ENCODE results near the gene CDC45.

CDC45 gene

DNA sequence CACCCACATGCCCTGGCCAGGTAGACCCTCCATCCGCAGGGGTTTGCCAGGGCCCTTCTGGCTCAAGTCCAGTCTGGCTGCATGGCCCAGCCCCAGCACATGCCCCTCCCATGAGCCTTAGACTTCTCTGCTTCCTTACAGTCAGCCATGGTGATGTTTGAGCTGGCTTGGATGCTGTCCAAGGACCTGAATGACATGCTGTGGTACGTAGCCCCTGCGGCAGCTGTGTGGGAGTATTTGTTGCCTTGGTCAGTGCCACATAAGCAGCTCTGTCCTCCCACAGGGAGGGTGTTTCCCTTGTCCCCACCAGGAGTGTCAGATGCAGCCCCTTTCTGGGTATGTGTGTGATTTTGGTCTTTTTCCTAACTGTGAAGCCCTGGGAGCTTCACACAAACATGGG lies 17.5 kb downstream of the CDC45 start:
- no peak for DNase-seq

DNA sequence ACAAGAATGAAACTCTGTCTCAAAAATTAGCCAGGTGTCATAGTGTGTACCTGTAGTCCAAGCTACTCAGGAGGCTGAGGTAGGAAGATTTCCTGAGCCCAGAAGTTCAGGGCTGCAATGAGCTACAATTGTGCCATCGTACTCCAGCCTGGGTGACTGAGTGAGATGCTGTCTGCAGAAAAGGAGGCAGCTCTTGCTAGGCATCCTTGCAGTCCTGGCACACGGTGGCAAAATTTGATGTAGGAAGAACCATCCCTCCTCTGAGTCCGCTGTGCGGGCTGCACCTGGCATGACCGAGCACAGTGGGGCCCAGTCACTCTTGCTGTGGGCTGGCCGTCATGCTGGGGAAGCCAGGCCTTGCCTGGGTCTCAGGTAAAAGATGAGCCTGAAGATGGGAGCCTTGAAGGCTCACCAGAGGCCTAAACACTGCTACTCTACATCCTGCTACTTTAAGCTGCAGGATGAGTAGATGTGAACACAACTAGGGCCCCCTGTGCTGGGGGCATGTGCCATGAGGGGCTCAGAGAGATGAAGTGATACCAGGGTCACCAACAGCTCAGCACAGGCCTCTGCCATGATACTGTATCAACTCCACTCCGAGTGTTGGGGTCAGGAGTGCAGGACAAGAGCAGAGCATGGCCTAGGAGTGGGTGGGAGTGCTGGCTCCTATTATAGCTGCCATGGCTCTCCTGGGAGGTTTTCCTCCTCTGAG lies 18.6 kb downstream of the CDC45 start:
- DNase-seq: no peak

DNA sequence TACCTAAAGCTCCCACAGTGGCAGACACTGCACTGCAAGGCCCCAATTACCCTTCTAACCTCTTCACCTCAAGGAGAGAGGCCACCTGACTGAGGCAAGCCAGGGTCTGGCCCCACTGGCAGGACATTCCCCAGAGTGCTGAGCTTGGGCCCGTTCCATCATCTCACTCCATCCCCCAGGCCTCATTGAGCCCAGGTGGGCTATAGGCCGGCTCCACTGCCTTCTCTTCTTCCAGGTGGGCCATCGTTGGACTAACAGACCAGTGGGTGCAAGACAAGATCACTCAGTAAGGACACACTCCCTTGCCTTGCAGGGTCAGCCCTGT lies 19.1 kb downstream of the CDC45 start:
- no peak for DNase-seq

DNA sequence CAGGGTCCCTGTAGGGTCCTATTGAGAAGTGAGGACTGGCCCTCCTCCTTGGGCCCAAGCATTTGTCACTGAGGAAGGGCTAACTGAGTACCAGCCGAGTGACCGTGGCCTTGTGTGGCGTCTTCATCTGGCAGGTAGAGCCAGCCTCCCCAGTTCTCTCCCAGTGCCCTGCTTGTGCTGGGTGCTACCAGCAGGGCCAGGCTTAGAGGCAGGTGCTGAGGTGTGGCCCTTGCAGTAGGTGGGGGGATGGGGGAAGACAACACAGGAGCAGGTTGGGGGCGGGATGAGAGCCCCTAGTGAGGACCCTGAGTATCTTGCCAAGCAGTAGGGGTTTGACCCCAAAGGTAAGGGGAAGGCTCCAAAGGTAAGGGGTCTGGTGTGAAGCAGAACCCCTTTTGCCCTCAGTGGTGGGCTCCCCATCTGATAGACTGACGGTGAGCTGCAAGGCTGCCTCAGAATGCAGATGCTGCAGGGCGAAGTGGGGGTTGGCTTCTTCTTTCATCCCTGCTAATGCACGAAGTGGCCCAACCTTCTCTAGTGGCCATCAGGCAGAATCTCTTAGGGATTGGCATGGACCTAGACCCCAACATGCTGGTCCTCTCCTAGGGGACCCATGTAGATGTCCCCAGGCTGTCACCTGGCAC lies 19.6 kb downstream of the CDC45 start:
- no peak for DNase-seq

DNA sequence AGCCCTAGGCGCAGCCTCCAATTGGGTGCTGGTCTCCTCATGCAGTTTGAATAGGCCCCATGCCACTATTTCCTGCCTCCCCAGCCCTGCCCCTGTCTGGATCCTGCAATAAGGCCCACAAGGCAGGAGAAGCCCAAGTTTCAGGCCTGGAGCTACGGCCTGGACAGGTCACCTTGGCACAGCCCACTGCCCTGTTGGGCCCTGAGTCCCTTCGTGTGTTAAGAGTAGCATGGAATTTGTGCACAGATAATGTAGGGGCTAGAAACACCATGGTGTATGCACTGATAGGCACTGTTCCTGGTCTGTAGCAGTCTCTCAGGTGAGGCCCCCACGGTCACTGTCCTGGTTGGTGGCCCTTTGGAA lies 20.1 kb downstream of the CDC45 start:
- DNase-seq: no peak

DNA sequence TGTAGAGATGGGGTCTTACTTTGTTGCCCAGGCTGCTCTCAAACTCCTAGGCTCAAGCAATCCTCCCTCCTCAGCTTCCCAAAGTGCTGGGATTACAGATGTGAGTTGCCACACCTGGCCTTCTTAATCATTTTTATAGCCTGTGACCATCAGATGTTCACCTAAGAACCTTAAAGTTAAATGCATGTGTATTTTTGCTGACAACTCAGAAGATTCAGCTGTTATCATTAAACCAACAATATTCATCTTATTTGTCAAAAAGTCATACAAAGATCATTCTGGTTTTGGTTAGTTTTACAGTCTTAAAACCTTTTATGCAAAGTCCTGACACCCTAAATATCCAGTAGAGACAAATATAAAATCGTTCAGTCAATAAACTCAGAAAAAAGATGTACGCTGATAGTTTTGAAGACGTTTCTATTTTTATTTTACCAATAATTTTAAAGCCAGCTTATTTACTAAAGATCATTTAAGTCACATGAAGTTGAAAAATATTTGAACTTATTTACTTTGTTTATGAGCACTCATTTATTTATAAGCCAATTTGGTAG lies 22.3 kb downstream of the CDC45 start:
- no peak for DNase-seq

DNA sequence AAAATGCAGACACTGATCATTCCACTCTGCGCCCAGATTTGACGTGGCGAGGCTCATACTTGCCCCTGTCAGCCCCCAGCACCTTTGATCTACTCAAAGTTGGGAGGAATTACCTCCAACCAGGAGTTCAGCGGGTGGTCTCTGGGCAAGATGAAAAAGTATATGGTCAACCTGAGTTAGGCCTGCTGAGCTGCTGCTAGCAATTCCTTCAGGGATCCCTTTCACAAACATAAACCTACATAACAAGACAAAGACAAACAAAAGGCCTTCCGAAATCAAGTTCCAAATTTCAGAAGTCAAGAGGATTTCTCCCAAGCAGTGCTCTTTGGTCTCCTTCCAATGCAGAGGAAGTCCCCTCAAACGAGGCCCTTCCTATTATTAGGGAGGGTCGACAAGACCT lies 23.6 kb downstream of the CDC45 start:
- DNase-seq: no peak

DNA sequence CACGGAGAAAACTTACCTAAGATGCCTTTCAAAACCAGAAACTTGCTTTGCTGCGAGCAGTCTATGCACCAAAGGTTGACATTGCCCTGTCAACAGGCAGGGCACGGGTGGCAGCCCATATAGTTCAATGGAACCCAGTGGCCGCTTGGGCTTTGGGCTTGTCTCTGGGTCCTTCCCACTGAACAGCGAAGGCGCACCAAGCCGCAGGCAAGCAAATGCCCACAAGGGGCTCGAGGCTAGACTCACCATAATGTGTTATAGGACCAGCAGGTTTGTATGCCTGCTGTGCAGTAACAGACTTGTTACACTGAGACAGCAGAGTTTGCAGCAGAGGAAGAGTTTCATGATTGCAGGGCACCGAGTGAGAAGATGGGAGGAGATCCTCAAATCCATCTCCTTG lies 24.1 kb downstream of the CDC45 start:
- DNase-seq: no peak

DNA sequence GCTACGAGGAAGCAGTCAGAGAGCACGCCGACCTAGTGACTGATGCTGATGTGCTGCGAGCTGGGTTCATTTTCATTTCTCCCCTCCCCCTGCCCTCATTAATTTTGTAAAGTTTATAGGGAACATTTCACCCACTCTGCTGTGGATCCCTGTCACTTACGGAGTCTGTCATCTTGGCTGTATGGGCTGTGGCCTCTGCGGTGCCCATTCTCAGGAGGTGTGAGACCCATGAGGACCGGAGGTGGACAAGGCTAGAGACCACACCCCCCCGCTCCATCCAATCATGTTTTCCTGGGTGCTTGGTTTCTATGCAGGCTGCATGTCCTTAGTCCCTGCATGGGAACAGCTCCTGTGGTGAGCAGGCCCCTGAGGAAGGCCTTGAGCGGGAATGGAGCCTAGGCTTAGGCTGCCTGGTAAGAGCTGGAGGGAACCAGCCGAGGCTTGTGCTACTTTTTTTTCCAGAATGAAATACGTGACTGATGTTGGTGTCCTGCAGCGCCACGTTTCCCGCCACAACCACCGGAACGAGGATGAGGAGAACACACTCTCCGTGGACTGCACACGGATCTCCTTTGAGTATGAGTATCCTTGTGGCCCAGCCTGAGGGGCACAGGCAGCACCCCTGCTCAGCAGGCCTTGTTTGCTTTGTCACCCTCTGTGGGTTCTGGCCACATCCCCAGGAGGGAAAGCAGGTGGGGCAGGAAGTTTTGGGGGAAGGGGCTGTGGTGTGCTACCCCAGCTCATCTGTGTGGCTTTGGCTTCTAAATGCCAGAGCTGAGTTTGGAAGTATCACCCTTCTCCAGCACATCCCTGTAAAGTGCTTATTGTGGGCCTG lies 25.4 kb downstream of the CDC45 start:
- DNase-seq: no peak

DNA sequence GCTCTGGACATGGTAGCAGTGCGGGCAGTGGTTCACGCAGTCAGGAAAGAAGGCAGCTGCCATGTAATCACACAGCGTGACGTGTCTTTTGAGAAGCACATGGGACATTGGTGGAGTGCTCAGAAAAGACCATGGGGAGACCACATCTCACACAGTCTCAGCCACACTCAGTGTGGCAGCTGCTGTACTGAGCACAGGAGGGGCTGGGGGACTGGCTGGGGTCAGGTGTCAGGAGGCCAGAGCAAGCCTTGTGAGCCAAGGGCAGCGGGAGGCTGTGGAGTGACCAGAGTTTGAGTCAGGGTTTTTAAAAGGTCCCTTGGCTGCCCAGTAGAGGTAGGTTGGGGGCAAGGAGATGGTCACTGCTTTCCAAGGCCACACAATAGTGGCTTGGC lies 26.0 kb downstream of the CDC45 start:
- DNase-seq: no peak

DNA sequence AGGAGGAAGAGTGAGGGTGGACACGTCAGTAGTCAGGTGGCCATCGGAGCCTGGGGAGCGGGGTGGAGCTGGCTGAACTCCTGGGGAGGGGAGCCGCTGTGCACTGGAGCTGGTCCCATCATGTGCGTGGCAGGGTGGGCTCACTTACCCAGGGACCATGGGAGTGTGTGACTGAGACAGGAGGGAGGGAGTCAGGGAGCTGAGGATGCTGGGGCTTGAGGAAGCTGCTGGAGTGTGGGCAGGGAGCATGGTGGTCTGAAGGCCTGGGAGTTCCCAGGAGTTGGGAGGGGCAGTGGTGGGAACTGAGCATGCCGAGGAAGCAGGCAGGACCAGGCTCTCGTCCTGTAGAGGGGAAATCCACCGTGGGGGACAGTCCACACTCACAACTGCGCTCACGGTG lies 26.5 kb downstream of the CDC45 start:
- DNase-seq: no peak

DNA sequence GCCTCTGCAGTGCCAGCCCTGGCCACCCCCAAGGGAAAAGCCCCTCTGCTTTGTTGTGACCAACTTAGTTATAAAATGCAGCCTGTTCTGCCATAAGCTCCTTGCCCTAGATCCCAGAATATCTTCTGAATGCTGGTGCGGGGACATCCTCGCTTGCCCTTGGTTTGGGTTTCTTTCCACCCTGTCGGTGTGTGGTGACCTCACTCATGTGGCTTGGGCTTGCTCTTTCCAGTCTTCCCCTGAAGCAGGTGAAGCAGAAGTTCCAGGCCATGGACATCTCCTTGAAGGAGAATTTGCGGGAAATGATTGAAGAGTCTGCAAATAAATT lies 27.8 kb downstream of the CDC45 start:
- no peak for DNase-seq

DNA sequence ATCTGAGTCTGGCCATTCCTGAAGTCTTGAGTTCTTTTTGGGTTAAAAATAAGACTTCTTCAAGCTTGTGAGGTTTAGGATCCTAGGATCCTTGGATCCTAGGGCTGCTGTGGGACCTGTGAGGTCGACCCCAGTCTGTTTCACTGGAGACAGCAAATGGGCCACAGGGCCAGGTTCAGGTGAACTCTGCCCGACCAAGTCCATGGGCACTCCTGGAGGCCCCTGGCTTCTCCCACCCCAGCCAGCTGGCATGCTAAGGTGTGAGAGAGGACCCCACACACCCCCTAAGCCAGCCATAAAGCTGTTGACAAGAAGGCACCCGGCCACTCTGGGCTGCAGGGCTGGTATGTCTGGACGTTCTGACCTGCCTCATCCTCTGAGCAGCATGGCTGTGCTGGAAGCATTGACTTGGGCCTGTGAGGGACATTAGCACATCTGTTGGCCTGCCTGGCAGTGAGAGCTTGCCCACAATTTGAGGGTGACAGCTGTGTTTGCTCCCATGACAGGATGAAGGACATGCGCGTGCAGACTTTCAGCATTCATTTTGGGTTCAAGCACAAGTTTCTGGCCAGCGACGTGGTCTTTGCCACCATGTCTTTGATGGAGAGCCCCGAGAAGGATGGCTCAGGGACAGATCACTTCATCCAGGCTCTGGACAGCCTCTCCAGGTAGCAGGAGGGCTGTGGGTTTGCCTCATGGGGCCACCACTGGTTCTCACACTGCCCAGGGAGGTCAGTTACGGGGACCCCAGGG lies 28.5 kb downstream of the CDC45 start:
- DNase-seq: no peak

DNA sequence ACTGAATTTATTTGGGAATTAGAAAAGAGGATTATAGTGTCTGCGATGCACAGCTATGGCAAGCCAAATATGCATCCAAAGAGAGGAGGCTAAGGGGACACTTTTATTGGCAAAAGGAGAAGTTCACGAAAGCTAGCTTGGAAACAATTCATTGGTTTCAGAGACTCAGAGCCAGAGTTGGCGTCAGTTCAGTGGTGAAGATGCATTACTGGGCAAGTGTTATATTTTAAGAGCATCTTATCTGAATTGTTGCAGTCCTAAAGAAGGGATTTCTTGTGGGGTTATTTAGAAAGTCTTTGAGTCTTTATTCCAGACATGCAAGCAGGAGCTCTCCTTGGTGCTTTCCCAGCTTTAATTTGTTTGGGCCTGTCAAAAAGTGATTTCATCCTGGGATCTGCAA lies 29.5 kb downstream of the CDC45 start:
- no peak for DNase-seq

DNA sequence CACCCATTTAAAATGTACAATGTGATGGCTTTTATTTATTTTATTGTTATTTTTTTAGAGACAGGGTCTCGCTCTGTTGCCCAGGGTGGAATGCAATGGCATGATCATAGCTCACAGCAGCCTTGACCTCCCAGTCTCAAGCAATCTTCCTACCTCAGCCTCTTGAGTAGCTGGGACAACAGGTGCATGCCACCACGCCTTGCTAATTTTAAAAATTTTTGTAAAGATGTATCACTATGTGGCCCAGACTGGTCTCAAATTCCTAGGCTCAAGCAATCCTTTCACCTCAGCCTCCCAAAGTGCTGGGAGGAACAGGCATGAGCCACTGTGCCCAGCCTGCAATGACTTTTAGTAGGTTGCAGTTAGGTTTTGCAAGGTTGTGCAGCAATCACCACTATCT lies 30.2 kb downstream of the CDC45 start:
- no peak for DNase-seq

DNA sequence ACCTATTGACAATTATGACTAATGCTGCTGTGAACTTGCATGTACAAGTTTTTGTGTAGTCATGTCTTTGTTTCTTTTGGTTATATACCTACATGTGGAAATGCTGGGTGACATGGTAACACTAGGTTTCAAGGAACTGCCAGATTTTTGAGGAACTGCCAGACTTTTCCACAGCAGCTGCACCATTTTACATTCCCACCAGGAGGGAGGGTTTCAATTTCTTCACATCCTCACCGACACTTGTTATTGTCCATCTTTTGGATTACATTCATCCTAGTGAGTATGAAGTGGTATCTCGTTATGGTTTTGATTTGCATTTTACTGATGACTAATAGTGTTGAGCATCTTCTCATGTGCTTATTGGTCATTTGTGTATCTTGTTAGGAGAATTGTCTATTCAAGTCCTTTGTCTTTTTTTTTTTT lies 31.2 kb downstream of the CDC45 start:
- DNase-seq: no peak

DNA sequence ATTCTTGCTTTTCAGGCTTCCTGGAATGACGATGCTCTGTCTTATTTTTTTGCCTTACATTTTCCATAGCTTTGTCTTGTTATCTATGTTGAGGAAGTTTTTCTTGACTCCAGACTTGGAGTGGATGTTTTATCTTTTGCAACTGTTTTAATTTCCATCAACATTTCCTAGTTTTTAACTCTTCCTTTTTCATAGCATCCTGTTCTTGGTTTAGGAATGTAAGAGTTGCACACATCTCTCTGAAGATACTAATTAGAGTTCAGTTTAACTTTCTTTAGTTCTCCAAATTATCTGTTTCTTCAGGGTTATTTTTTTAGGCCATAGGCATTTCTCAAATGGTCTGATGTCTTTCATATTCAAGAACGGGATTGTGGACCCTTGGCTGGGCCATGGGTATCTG lies 34.1 kb downstream of the CDC45 start:
- DNase-seq: no peak

DNA sequence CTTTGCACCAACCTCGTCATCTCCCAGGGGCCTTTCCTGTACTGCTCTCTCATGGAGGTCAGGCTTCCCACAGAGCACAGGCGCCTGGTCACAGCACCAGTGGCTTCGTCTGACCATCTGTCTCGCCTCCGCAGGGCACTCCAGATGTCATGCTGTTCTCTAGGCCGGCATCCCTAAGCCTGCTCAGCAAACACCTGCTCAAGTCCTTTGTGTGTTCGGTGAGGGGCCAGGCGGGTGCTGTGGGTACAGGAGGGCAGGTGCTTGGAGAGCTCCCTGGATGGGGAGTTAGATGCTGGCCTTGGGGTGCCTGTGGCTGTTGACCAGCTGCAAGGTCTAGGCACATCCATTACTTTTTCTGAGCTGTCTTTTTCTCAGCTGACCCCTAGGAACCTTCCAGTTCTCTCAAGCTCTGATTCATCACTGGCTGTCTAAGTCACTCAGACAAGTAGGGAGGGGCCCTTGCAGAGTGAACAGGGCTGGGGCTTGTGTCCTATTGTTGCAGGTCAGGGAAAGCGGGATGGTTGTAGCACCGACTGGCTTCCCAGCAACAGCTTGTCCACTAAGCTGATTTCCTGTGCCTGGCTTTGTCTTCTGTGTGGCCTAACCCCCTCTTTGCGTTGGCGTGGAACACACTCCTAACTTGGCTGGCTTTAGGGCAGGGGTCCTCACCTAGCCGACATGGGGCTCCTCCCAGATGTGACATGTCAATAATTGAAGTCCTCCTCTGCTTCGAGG lies 35.3 kb downstream of the CDC45 start:
- no peak for DNase-seq

DNA sequence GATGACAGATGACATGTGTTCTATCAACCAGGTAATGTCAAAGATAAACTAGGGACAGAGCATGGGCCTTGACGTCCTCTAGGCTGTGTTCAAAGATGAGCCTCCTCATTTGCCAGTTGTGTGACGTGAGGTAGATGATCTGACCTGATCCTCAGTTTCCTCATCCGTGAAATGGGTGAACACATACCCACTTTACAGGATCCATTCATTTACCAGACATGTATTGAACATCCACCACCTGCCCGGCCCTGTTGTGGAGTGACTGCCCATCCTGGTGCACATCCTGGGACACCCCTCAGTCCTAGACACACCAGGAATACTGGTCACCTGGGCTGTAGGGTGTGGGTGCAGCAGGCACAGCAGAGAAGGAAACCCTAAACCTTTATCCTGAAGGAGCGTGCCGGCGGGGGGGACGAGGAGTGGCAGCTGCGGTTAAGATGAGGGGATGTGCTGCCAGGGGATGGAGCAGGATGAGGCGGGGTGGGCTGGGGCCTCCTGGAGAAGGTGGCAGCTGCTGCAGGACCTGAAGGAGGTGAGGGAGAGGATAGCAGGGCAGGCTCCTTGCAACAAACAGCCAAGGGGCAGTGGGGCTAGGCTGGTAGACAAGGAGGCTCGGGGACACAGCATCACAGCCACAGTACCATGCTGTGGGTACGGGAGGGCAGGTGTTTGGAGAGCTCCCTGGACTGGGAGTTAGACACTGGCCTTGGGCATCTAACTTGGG lies 36.1 kb downstream of the CDC45 start:
- DNase-seq: no peak

DNA sequence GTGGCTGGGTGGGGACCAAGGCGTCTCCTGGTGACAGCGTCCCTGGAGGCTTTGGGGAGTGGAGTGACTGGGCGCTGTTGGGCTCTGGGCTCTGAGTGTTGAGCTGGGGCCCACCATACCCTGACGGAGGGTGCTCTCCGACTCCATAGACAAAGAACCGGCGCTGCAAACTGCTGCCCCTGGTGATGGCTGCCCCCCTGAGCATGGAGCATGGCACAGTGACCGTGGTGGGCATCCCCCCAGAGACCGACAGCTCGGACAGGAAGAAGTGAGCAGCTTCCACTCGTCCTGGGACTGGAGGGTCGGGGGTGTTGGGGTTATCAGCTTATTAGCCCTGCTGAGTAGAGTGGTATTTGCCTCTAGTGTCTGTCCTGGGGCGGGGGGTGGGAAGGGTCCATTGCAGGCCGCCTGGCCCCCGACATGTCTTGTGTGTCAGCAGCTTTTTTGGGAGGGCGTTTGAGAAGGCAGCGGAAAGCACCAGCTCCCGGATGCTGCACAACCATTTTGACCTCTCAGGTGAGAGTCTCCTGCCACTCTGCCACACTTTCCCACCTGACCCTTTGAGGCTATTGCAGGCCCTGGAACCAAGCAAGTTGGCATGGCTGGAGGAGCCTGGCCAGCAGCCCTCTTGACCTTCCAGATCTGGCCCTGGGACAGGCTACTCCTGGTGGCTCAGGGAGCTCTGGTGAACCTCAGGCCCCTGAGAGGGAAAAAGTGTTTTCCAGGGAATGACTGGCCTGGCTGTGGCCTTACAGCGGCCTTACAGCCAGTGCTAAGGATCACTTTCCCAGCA lies 36.9 kb downstream of the CDC45 start:
- DNase-seq: no peak

DNA sequence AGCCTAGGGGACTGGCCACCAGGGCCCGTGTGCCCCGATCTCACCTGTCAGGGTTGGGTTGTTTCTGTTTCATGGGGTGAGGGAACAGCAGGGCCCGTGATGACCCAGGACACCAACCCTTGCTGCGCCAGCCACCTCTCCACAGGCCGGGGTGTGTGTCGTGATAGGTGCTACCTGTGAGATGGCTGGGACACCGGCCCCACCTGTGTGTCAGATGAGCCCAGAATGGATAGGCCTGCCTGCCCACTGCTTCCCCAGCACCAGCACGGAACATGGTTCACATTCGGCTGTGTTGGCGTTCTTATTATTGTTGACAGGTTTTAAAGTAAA lies 37.4 kb downstream of the CDC45 start:
- DNase-seq: no peak

All from NCI-H1105 (cell line).